Bronchial epithelial cell (primary cell): Measurements from ENCODE around the gene DUSP22. TPM values are rescaled to one million over a fixed set of nuclear protein-coding genes. Genes with fewer than 3 reads are reported as not detected.

Experiments used
- DNase-seq: peaks from one replicate; pipeline ENCODE4 v3.0.0-alpha.2; 2010; ENCODE audit warnings: low read depth
- FAIRE-seq: peaks from 2 replicates; lab custom pipeline; 2011; peaks lifted over from hg19 to GRCh38; lab: Jason Lieb, UNC
- H3K27me3 ChIP-seq: 2 replicates; pipeline ENCODE4 v1.5.1; 2011; ENCODE audit warnings: low read length; ENCODE audit not compliant: control insufficient read depth, insufficient read depth
- H3K36me3 ChIP-seq: 2 replicates; pipeline ENCODE4 v1.5.1; 2011; ENCODE audit warnings: low read length; ENCODE audit not compliant: control insufficient read depth, insufficient read depth
- H3K4me3 ChIP-seq: 2 replicates; pipeline ENCODE4 v1.5.1; 2011; ENCODE audit warnings: mild to moderate bottlenecking, low read depth, low read length, control low read depth
- total RNA-seq: library from RNA; depleted of rRNA; stranded (reverse); fragments of >200 nt; gene quantifications from 2 replicates; pipeline ENCODE4 v1.2.1, GENCODE V29; 2014
- TF ChIP-seq, protein P1 (sequence below): IDR thresholded peaks from 2 replicates; pipeline ENCODE4 v1.5.1; 2011; ENCODE audit warnings: mild to moderate bottlenecking, moderate library complexity, low read length, control low read depth, inconsistent platforms; ENCODE audit not compliant: insufficient read depth, severe bottlenecking

The DUSP22 gene
- total RNA-seq, 1 donor from 2014 or later, result 33.7 TPM

DNA sequence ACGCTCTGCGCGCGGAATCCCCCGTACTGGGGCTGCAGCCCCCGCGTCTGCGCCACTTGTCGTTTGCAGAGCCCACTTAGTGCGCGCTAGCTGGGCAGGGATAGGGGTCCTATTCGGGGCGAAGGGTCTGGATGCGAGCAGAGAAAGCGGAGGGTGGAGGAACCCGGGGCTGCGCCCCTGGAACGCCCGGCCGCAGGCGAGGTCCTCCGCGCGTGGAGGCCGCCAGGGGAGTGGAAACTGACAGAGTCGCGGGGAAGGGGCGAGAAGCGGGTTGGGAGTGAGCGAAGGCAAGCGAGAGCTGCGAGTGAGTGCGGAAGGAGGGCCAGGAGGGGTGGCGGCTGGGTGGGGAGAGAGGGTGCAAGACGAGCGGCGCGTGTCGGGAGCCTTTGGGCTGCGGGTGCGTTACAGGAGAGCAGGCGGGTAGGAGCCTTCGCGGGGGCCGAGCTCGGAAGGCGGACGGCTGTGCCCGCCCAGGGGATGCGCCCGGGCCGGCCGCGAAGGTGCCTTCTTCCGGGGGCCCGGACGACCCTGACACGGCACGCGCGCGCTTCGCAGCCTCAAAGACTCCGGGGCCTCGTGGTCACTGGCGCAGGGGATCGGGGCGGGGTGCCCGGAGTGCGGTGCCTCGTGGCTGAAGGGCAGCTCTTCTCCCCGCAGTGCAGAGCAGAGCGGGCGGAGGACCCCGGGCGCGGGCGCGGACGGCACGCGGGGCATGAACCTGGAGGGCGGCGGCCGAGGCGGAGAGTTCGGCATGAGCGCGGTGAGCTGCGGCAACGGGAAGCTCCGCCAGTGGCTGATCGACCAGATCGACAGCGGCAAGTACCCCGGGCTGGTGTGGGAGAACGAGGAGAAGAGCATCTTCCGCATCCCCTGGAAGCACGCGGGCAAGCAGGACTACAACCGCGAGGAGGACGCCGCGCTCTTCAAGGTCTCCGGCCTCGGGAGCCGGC, 100.4 kb downstream of the DUSP22 start:
- FAIRE-seq, result no peak
- no peak for DNase-seq
- Histone ChIP-seq H3K4me3 (no peak overlapping the region), H3K27me3 (peaks cover 51% of the 10 kb centered on the region), H3K36me3 (no peaks in the 10 kb centered on the region)
- TF ChIP-seq, protein P1, sequence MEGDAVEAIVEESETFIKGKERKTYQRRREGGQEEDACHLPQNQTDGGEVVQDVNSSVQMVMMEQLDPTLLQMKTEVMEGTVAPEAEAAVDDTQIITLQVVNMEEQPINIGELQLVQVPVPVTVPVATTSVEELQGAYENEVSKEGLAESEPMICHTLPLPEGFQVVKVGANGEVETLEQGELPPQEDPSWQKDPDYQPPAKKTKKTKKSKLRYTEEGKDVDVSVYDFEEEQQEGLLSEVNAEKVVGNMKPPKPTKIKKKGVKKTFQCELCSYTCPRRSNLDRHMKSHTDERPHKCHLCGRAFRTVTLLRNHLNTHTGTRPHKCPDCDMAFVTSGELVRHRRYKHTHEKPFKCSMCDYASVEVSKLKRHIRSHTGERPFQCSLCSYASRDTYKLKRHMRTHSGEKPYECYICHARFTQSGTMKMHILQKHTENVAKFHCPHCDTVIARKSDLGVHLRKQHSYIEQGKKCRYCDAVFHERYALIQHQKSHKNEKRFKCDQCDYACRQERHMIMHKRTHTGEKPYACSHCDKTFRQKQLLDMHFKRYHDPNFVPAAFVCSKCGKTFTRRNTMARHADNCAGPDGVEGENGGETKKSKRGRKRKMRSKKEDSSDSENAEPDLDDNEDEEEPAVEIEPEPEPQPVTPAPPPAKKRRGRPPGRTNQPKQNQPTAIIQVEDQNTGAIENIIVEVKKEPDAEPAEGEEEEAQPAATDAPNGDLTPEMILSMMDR, result no peak

DNA sequence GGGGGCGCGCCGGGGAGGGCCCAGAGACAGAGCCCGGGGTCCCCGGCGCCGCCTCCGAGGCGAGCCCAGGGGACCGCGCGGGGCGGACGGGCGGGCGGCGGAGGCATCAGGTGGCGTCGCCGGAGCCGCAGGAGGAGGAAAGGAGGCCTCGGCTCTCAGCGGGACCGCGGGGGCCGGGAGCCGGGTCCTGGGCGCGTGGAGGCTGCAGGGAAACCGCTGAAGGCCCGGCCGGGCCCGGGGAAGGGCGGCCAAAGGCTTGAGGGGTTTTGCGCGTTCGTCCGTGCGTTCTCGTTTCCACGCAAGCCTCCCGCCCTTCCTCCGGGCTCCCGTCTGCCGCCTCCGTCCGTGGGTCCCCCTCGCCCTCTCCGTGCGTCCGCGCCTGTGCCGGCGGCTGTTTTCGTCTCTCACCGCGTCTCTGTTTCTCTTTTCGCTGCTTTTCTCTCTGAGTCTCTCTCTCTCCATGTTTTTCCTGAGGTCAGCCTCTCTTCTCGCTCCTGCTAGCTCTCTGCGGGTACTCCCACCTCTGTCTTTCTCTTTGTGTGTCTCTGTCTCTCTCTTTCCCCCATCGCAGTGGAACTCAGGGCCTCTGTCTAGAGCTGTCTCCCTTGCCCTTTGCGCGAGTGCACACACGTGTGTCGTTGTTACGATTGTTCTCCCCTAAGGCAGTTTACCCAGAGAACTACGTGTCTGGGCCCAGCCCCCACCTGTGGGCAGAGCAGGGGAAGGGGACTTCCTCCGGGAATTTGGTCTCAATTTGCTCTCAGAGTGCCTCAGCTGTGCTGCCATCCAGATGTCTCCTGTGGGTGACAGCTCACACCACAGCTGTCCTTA, 101.3 kb downstream of the DUSP22 start:
- H3K36me3 ChIP-seq, result no peaks in the 10 kb centered on the region
- no peak for DNase-seq
- no peak overlapping the region for H3K4me3 ChIP-seq
- no peak for FAIRE-seq
- H3K27me3 ChIP-seq, result peaks cover 50% of the 10 kb centered on the region
- TF ChIP-seq, protein P1, result no peak

DNA sequence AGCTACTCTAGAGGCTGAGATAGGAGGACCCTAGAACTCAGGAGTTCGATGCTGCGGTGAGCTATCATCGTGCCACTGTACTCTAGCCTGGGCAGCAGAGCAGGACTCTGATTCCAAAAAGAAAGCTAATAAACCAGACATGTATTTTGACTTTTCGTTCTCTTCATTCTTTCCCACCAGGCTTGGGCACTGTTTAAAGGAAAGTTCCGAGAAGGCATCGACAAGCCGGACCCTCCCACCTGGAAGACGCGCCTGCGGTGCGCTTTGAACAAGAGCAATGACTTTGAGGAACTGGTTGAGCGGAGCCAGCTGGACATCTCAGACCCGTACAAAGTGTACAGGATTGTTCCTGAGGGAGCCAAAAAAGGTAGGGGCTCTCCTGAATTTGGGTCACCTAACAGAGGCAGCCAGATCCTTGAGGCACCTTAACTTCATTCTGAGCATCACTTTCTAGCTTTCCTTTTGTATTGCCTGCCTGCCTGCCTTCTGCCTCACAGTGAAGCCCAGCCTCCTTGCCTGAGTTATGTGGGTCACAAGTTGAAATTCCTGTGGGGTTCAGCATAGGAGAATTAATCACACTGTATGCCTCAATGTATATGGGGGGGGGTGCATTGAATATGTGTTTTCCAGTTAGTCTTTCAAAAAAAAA, 102.5 kb downstream of the DUSP22 start:
- DNase-seq (no peak), FAIRE-seq (no peak)
- TF ChIP-seq, protein P1, result no peak
- Histone ChIP-seq H3K36me3 (no peaks in the 10 kb centered on the region), H3K27me3 (peaks cover 50% of the 10 kb centered on the region), H3K4me3 (no peak overlapping the region)

DNA sequence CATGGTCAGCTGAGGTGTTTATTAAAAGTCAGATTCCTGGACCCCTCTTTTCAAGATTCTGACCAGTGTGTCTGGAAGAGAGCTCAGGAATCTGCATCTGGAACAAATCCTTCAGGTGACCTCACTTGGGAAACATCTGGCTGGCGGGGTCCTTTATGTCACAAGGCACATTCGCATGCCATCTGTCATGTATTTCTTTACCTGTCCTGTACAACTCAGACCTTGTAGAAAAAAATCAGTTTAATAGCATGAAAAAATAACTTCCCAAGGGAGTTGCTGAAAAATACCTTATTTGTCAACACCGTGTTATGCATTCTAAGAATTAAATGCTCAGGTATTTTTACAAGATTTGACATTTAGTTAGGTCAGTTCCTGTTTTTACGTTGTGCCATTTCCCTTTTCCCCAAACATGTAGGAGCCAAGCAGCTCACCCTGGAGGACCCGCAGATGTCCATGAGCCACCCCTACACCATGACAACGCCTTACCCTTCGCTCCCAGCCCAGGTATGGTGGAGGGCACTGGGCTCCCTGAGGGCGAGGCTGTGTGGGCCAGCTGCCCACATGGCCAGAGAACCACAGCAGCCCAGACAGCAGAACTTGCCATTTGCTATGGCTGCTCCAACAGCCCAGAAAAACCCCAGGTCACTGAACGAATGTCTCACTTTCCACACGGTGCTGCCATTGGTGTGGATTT, 103.3 kb downstream of the DUSP22 start:
- FAIRE-seq, result no peak
- no peak overlapping the region for H3K4me3 ChIP-seq
- TF ChIP-seq, protein P1, result no peak
- H3K36me3 ChIP-seq, result no peaks in the 10 kb centered on the region
- no peak for DNase-seq
- peaks cover 49% of the 10 kb centered on the region for H3K27me3 ChIP-seq

DNA sequence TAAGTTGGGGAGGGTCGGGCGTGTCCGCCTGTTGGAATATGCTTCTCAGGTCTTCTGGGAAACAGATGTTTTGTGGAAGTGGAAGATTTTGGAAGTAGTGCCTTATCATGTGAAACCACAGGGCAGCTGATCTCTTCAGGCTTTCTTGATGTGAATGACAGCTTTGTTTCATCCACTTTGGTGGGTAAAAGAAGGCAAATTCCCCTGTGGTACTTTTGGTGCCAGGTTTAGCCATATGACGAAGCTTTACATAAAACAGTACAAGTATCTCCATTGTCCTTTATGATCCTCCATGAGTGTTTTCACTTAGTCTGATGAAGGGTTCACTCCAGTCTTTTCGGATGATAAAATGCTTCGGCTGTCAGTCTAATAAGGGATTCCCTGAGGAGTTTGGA, 103.8 kb downstream of the DUSP22 start:
- DNase-seq, result no peak
- TF ChIP-seq, protein P1, result no peak
- no peak overlapping the region for H3K4me3 ChIP-seq
- no peak for FAIRE-seq
- peaks cover 44% of the 10 kb centered on the region for H3K27me3 ChIP-seq
- no peaks in the 10 kb centered on the region for H3K36me3 ChIP-seq
